ENCODE measurements around the gene TMEM117. TPM values are rescaled to one million over a fixed set of nuclear protein-coding genes. Genes with fewer than 3 reads are reported as not detected.

The TMEM117 gene
- total RNA-seq, 1 experiment from 2014 or later = 5.9 TPM

GRCh38 chr12:43816168-43816567 lies 19.7 kb upstream of the TMEM117 start:
- Histone ChIP-seq H3K4me1 (ENCODE audit: insufficient read depth, low read length, poor library complexity, severe bottlenecking) (no peaks in the 10 kb centered on the region), H3K4me3 (ENCODE audit: low read depth, low read length, poor library complexity, severe bottlenecking) (no peak overlapping the region), H3K9me3 (ENCODE audit: low read depth, low read length, poor library complexity, severe bottlenecking) (no peaks in the 10 kb centered on the region), H3K36me3 (ENCODE audit: insufficient read depth, low read length, poor library complexity, severe bottlenecking) (no peaks in the 10 kb centered on the region), H3K27ac (ENCODE audit: low read depth, low read length, poor library complexity, severe bottlenecking) (no peak overlapping the region), H3K27me3 (replicated peaks; ENCODE audit: insufficient read depth, low read depth, low read length, poor library complexity) (no peaks in the 10 kb centered on the region)
- ChIA-PET POLR2A (ENCODE audit: low non-redundant PET) (no interaction called here), CTCF (no interaction called here)
- intact Hi-C loops (cut with micrococcal nuclease; ENCODE audit: unreplicated experiment) = no loop called here
- BruUV-seq (replicated peaks) = no TSS peak
- TF ChIP-seq EZH2 (IDR thresholded peaks at IDR 0.05; ENCODE audit: borderline replicate concordance, low read depth, low read length, poor library complexity, severe bottlenecking) (no peak), CTCF (conservative IDR thresholded peaks at IDR 0.05; ENCODE audit: low read depth, low read length) (no peak)
- DNase-seq (ENCODE audit: low spot score) = no peak

- Histone ChIP-seq H3K4me1 (ENCODE audit: insufficient read depth, low read length, poor library complexity, severe bottlenecking) (no peaks in the 10 kb centered on the region), H3K27ac (ENCODE audit: low read depth, low read length, poor library complexity, severe bottlenecking) (no peak overlapping the region), H3K4me3 (ENCODE audit: low read depth, low read length, poor library complexity, severe bottlenecking) (no peak overlapping the region), H3K9me3 (ENCODE audit: low read depth, low read length, poor library complexity, severe bottlenecking) (no peaks in the 10 kb centered on the region), H3K27me3 (replicated peaks; ENCODE audit: insufficient read depth, low read depth, low read length, poor library complexity) (no peaks in the 10 kb centered on the region), H3K36me3 (ENCODE audit: insufficient read depth, low read length, poor library complexity, severe bottlenecking) (no peaks in the 10 kb centered on the region)
- no TSS peak for BruUV-seq (replicated peaks)
- POLR2A ChIA-PET (ENCODE audit: low non-redundant PET) = no interaction called here
- intact Hi-C loops (cut with micrococcal nuclease; ENCODE audit: unreplicated experiment) = no loop called here
- no peak for DNase-seq (ENCODE audit: low spot score)
- no peak for TF ChIP-seq EZH2 (IDR thresholded peaks at IDR 0.05; ENCODE audit: borderline replicate concordance, low read depth, low read length, poor library complexity, severe bottlenecking)
- TF ChIP-seq CTCF (conservative IDR thresholded peaks at IDR 0.05; ENCODE audit: low read depth, low read length) = no peak
- CTCF ChIA-PET = no interaction called here
Observed at GRCh38 chr12:43824207-43824775, 11.6 kb upstream of the TMEM117 start.

- Histone ChIP-seq H3K36me3 (ENCODE audit: insufficient read depth, low read length, poor library complexity, severe bottlenecking) (no peaks in the 10 kb centered on the region), H3K4me3 (ENCODE audit: low read depth, low read length, poor library complexity, severe bottlenecking) (no peak overlapping the region), H3K27ac (ENCODE audit: low read depth, low read length, poor library complexity, severe bottlenecking) (no peak overlapping the region), H3K4me1 (ENCODE audit: insufficient read depth, low read length, poor library complexity, severe bottlenecking) (no peaks in the 10 kb centered on the region), H3K27me3 (replicated peaks; ENCODE audit: insufficient read depth, low read depth, low read length, poor library complexity) (no peaks in the 10 kb centered on the region), H3K9me3 (ENCODE audit: low read depth, low read length, poor library complexity, severe bottlenecking) (no peaks in the 10 kb centered on the region)
- POLR2A ChIA-PET (ENCODE audit: low non-redundant PET) = interaction anchor here (0.5 kb wide), 1 partner anchor 18 kb away, joined by 7 read pairs; no protein-coding TSS in a partner anchor
- intact Hi-C loops (cut with micrococcal nuclease; ENCODE audit: unreplicated experiment) = no loop called here
- CTCF ChIA-PET = no interaction called here
- no peak for TF ChIP-seq CTCF (conservative IDR thresholded peaks at IDR 0.05; ENCODE audit: low read depth, low read length)
- no peak for TF ChIP-seq EZH2 (IDR thresholded peaks at IDR 0.05; ENCODE audit: borderline replicate concordance, low read depth, low read length, poor library complexity, severe bottlenecking)
- DNase-seq (ENCODE audit: low spot score) = no peak
- BruUV-seq (replicated peaks) = no TSS peak
Observed at GRCh38 chr12:43826681-43827080, 9.2 kb upstream of the TMEM117 start.

Data from A673 (cell line).